ENCODE results near the gene NDUFV3. TPM values are rescaled to one million over a fixed set of nuclear protein-coding genes. Genes with fewer than 3 reads are reported as not detected.
A peak's percentile ranks its signal among the peaks of the same experiment; 100 is the strongest.

NDUFV3 gene
- polyA plus RNA-seq, 1 of the 3 experiments (the other 2 are of a cell fraction), result 32.9 TPM

DNA sequence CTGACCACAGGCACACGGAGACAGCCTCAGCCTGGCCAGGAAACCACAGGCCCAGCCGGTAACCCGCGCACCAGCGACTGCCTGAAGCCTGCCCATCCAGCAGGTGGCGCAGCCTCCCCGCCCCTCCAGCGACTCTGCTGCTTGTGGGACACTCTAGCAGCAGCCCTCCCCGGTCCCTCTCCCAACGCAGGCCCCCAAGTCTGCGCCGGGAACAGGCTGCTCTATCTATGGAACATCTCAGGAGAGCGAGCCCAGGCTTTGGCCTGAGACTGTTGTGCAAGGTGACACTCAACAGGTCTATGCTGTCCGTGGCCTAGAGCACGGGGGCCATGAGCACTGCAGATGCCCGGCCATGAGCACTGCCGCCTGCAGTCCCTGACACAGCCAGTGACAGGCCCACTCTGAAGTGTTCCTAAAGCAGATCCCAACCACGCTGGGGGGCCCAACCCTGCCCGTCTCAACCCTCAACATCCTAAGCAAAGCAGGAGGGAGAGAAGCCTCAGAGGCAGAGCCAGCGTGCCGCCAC is 42.2 kb upstream of the NDUFV3 start:
- no peak overlapping the region for H3K9ac ChIP-seq
- H3F3A ChIP-seq (replicated peaks; ENCODE audit: insufficient read depth), result no peaks in the 10 kb centered on the region
- H3K9me3 ChIP-seq, result no peaks in the 10 kb centered on the region
- no peak overlapping the region for H3K4me3 ChIP-seq (ENCODE audit: low read depth in 2 of 2, low read length in 1 of 2)
- no peaks in the 10 kb centered on the region for H3K27me3 ChIP-seq (ENCODE audit: insufficient read depth)
- H3K4me1 ChIP-seq (ENCODE audit: control insufficient read depth in 1 of 2, insufficient read depth in 2 of 2, low read depth in 1 of 2, low read length in 1 of 2), result no peaks in the 10 kb centered on the region
- WGBS (ENCODE audit: low lambda C conversion rate), result 91% methylated on average over 7 of the region's 21 CpGs
- peaks cover 14% of the 10 kb centered on the region; the same call in 1 of the 2 replicates for H3K79me2 ChIP-seq (ENCODE audit: insufficient read depth)
- peaks cover 4 to 78% of the 10 kb centered on the region in 2 experiments for H3K36me3 ChIP-seq (replicated peaks in 1 of 2; ENCODE audit: control insufficient read depth in 1 of 2, insufficient read depth in 2 of 2, low read length in 1 of 2)
- CTCF ChIA-PET, result interaction anchor here (1.3 to 1.6 kb wide), 2 partner anchors 13 to 14 kb away, joined by 3 to 4 read pairs; no protein-coding TSS in a partner anchor
- H3K4me2 ChIP-seq, result no peak overlapping the region
- TF ChIP-seq POLR2AphosphoS5 (IDR thresholded peaks at IDR 0.05; ENCODE audit: low read depth, low read length), result no peak
- TF ChIP-seq, protein P1, sequence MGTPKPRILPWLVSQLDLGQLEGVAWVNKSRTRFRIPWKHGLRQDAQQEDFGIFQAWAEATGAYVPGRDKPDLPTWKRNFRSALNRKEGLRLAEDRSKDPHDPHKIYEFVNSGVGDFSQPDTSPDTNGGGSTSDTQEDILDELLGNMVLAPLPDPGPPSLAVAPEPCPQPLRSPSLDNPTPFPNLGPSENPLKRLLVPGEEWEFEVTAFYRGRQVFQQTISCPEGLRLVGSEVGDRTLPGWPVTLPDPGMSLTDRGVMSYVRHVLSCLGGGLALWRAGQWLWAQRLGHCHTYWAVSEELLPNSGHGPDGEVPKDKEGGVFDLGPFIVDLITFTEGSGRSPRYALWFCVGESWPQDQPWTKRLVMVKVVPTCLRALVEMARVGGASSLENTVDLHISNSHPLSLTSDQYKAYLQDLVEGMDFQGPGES (IDR thresholded peaks at IDR 0.05; ENCODE audit: low read depth, low read length), result no peak
- TF ChIP-seq, protein P2, sequence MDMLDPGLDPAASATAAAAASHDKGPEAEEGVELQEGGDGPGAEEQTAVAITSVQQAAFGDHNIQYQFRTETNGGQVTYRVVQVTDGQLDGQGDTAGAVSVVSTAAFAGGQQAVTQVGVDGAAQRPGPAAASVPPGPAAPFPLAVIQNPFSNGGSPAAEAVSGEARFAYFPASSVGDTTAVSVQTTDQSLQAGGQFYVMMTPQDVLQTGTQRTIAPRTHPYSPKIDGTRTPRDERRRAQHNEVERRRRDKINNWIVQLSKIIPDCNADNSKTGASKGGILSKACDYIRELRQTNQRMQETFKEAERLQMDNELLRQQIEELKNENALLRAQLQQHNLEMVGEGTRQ (IDR thresholded peaks at IDR 0.05; ENCODE audit: borderline replicate concordance, low read depth, low read length), result no peak
- TF ChIP-seq, protein P3, sequence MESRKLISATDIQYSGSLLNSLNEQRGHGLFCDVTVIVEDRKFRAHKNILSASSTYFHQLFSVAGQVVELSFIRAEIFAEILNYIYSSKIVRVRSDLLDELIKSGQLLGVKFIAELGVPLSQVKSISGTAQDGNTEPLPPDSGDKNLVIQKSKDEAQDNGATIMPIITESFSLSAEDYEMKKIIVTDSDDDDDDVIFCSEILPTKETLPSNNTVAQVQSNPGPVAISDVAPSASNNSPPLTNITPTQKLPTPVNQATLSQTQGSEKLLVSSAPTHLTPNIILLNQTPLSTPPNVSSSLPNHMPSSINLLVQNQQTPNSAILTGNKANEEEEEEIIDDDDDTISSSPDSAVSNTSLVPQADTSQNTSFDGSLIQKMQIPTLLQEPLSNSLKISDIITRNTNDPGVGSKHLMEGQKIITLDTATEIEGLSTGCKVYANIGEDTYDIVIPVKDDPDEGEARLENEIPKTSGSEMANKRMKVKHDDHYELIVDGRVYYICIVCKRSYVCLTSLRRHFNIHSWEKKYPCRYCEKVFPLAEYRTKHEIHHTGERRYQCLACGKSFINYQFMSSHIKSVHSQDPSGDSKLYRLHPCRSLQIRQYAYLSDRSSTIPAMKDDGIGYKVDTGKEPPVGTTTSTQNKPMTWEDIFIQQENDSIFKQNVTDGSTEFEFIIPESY (IDR thresholded peaks at IDR 0.05; ENCODE audit: borderline replicate concordance, low read depth), result no peak
- peak; percentile 24; the same call in 1 of the 2 replicates for TF ChIP-seq RAD21 (IDR thresholded peaks at IDR 0.05; ENCODE audit: low read length)
- TF ChIP-seq SIN3A (IDR thresholded peaks at IDR 0.05; ENCODE audit: borderline replicate concordance, low read depth, low read length), result no peak
- 0 out of 2 replicates have a peak, but pooled peaks have one; percentile 11 for TF ChIP-seq SMC3 (IDR thresholded peaks at IDR 0.05; ENCODE audit: low read depth, low read length)
- TF ChIP-seq, protein P4, sequence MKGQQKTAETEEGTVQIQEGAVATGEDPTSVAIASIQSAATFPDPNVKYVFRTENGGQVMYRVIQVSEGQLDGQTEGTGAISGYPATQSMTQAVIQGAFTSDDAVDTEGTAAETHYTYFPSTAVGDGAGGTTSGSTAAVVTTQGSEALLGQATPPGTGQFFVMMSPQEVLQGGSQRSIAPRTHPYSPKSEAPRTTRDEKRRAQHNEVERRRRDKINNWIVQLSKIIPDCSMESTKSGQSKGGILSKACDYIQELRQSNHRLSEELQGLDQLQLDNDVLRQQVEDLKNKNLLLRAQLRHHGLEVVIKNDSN (IDR thresholded peaks at IDR 0.05; ENCODE audit: borderline replicate concordance, low read depth), result no peak
- no peak for TF ChIP-seq EZH2phosphoT487 (IDR thresholded peaks at IDR 0.05; ENCODE audit: borderline replicate concordance, low read depth)
- TF ChIP-seq GABPA (IDR thresholded peaks at IDR 0.05; ENCODE audit: low read depth), result no peak
- TF ChIP-seq RCOR1 (IDR thresholded peaks at IDR 0.05; ENCODE audit: low read length), result no peak
- TF ChIP-seq EP300 (IDR thresholded peaks at IDR 0.05; ENCODE audit: borderline replicate concordance in 1 of 2, low read depth in 1 of 2, low read length in 1 of 2), result no peak
- no peak for TF ChIP-seq FOSL2 (IDR thresholded peaks at IDR 0.05; ENCODE audit: borderline replicate concordance, low read depth)
- TF ChIP-seq, protein P5, sequence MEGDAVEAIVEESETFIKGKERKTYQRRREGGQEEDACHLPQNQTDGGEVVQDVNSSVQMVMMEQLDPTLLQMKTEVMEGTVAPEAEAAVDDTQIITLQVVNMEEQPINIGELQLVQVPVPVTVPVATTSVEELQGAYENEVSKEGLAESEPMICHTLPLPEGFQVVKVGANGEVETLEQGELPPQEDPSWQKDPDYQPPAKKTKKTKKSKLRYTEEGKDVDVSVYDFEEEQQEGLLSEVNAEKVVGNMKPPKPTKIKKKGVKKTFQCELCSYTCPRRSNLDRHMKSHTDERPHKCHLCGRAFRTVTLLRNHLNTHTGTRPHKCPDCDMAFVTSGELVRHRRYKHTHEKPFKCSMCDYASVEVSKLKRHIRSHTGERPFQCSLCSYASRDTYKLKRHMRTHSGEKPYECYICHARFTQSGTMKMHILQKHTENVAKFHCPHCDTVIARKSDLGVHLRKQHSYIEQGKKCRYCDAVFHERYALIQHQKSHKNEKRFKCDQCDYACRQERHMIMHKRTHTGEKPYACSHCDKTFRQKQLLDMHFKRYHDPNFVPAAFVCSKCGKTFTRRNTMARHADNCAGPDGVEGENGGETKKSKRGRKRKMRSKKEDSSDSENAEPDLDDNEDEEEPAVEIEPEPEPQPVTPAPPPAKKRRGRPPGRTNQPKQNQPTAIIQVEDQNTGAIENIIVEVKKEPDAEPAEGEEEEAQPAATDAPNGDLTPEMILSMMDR (IDR thresholded peaks at IDR 0.05), result peak; percentile 46
- POLR2A ChIA-PET, result no interaction called here
- no peaks in the 10 kb centered on the region for H3K9me2 ChIP-seq
- H2AFZ ChIP-seq (ENCODE audit: low read depth), result no peak overlapping the region
- no peak overlapping the region; a peak in 1 of 4 replicates for H3K27ac ChIP-seq (ENCODE audit: low read depth in 2 of 2, low read length in 1 of 2)
- peaks cover 7% of the 10 kb centered on the region; the same call in 1 of the 2 replicates for H4K20me1 ChIP-seq (ENCODE audit: insufficient read depth)
- peak; percentile 64 for DNase-seq

All from SK-N-SH (cell line).